DMS 273 (cell line): ENCODE results near the gene SERPINB6.
A peak's percentile ranks its signal among the peaks of the same experiment; 100 is the strongest.
"Not testable (repeated sequence)": the region's sequence is repeated elsewhere in the genome, so short reads cannot be mapped to it uniquely, and the experiment has no call there.

Experiments used
- DNase-seq: peaks from one replicate; lab custom pipeline; 2025; ENCODE audit not compliant: unreplicated experiment; lab: John Stamatoyannopoulos, UW

SERPINB6 gene

DNA sequence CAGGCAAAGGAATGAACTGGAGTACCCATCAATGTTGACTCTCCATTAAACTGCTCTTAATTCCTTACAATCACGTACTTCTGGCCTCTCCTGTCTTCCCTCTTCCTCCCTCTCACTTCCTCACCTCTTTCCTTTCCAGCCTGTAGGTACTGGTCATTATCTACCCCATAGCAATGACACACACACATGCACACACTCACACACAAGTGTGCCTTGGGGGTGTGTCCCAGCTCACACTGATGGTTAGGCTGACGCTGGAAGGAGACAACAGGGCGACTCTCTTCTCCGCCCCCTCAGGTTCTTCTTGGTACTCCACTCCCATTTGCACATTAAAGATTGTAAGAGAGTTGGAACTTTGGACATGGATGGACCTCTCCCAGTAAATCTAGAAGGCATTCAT is 54.3 kb downstream of the SERPINB6 start:
- DNase-seq, result no peak

- DNase-seq, result no peak
Measured at GRCh38 chr6:2916158-2916925, 55.0 kb downstream of the SERPINB6 start.

DNA sequence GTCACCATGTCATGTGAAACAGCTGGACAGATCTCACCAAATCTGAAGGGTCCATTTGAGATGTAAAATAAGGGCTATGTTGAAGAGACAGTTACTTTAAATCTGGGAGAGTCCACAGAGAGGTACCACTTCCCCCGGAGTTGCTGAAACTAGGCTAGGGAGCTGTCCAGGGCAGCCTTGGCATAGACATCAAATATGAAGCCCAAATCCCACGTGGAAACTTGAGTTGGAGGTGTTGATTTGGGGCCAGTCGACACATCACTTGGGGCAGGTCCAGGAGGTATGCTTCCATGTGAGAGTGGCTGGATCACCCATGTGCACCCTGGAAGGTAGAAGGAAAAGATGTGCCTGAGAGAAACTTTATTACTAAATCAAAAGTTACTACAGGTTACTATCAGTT is 56.2 kb downstream of the SERPINB6 start:
- DNase-seq, result no peak

GRCh38 chr6:2914318-2914660 is 57.1 kb downstream of the SERPINB6 start:
- no peak for DNase-seq

DNA sequence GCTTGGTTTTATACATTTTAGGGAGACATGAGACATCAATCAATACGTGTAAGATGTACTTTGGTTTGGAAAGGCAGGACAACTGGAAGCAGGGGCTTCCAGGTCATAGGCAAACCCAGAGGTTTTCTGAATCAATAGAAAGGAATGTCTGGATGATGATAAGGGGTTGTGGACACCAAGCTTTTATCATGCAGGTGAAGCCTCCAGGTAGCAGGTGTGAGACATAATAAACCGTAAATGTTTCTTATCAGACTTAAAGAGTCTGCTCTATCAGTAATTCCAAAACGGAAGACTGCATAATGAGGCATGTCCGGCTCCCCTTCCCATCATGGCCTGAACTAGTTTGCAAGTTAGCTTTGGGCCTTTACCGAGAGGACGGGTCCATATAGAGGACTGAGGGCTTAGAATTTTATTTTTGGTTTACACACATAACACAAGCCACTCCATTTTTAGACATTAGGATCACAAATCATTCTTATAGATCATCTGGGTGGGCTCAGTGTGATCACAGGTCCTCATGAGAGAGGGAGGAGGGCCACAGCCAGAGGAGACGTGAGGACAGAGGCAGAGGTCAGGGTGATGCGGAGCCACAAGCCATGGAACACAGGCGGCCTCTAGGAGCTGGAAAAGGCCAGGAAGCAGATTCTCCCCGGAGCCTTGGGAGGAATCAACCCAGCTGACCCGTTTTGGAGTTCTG is 57.6 kb downstream of the SERPINB6 start:
- no peak for DNase-seq

- no peak for DNase-seq
Measured at GRCh38 chr6:2911171-2911570, 60.2 kb downstream of the SERPINB6 start.

DNA sequence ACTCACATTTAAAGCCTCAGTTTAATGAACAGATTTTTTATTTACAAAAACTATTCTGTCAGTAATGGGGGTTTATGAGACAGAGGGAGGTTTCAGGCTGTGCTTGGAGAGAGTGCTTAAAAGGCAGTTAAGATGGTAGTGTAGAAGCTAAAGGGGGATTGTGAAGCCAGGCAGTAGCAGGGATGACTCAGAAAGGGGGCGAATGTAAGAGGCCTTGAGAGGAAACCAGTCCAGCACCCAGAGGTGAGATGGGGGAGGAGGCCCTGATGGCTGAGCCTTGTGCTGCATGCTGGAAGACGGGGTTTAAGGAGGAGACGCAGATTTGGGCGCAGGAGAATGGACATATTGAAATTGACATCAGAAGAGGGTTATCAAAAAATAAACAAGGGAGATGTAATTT is 61.6 kb downstream of the SERPINB6 start:
- DNase-seq, result no peak

DNA sequence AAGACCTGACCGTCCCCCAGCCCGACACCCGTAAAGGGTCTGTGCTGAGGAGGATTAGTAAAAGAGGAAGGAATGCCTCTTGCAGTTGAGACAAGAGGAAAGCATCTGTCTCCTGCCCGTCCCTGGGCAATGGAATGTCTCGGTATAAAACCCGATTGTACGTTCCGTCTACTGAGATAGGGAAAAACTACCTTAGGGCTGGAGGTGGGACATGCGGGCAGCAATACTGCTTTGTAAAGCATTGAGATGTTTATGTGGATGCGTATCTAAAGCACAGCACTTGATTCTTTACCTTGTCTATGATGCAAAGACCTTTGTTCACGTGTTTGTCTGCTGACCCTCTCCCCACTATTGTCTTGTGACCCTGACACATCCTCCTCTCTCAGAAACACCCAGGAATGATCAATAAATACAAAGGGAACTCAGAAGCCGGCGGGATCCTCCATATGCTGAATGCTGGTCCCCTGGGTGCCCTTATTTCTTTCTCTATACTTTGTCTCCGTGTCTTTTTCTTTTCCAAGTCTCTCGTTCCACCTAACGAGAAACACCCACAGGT is 62.2 kb downstream of the SERPINB6 start:
- DNase-seq, result not testable (repeated sequence)

DNA sequence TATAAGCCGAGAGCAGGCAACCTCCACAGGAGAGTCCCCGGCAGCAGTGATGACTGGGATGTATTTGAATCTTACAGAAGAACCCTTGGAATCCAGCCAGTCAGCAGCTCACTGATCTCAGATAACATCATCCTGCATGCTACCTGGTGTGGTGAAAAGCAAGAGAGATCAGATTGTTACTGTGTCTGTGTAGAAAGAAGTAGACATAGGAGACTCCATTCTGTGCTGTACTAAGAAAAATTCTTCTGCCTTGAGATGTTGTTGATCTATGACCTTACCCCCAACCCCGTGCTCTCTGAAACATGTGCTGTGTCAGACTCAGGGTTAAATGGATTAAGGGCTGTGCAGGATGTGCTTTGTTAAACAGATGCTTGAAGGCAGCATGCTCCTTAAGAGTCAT is 62.9 kb downstream of the SERPINB6 start:
- DNase-seq, result peak; percentile 33

- not testable (repeated sequence) for DNase-seq
Measured at GRCh38 chr6:2903411-2904185, 67.8 kb downstream of the SERPINB6 start.

DNA sequence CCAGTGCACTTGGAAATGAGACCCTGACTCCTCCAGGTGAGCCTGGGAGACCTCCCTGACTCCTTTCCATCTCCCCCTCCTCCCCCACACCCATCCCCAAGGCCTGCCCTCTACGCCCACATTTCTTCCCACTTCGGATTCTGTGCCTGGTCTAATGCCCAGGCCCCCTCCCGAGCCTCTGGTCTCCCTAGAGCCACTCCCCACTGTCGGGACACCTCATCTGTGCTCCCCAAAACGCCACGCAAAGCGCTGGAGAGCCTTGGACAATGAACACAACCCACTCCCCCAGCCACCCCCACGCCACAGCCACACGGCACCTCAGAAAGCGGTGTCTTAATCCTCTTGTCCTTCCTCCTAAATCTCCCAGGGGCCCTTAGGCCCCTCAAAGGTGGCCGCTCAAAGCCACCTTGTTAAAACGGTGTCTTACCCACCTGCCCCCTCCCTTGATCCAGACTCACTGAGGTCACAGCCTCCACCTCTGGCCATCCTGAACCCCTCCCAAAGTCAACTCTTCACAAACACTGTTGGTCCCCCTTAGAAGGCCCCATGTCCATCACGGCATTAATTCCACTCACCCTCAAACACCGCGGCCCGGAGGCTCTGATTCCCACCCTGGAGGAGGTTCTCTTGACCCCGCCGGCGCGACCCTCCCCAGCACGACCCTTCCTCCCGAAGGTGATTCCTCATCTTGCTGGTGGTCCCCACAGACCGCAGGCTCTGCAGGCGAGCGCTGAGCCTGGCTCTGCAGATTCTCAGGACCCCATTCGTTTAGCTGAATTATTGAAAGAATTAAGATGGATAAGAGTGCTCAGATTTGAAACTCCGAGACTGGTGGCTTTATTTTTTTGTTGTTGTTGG is 69.5 kb downstream of the SERPINB6 start:
- DNase-seq, result not testable (repeated sequence)

DNA sequence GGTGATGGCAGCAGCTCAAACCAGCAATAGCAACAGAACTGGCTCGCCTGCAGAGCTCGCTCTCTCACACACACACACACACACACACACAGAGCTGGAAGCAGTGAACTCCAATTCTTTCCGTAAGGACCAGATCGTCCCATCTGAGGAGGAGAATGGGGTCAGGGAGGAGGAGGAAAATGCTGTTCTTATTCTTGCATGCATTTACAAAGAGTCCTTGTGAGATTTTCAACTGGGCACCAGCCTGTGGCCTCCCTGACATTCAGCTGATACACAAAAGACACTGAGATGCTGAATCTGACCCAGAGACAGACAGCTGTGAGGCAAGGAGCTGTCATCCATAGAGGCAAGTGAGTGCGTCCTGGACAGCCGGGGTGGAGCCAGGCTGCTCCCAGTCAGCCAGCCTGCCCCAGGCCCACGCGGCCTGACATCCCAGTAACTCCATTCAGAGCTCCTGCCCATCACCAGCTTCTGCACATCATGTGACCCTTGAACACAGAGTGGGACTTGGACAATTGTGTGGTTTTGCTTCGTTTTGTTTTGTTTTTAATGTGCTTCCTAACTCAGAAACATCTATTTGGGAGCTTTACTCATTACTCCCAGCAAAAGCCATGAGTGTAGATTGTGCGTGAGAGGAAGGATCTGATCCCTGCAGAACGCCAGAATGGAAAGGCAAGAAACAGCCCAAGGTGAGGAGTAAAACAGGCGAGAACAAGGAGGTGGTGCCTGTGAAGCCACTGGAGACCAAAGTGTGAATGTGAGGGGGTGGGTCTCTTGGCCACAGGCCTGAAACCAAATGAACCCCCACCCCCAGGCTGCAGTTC is 70.3 kb downstream of the SERPINB6 start:
- no peak for DNase-seq

DNA sequence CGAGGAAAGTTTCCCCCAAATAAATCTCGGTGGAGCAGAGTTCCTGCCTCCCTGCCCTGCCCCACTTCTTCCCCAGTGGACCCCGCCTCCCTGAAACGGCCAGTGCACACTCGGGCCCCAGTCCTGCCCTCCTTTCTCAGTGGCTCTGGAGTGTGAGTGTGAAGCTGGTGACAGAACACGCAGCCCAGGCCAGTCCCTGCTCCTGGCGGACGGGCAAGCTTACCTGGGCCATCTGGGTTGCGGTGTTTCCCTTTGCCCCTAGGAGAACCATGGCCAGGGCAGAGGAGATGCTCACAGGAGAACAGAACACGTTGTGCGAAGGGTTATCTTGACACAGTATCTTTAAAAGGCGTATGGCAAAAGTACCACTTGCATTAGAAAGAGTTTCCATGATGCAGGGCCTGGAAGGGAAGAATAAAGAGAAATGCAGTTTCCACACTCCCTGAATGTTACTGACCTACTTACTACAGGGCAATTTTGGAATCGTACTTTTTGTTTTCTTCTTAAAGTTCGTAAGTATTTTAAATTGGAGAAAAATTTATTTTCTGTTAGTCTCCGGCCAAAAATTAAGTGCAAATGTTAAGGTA is 71.1 kb downstream of the SERPINB6 start:
- no peak for DNase-seq

DNA sequence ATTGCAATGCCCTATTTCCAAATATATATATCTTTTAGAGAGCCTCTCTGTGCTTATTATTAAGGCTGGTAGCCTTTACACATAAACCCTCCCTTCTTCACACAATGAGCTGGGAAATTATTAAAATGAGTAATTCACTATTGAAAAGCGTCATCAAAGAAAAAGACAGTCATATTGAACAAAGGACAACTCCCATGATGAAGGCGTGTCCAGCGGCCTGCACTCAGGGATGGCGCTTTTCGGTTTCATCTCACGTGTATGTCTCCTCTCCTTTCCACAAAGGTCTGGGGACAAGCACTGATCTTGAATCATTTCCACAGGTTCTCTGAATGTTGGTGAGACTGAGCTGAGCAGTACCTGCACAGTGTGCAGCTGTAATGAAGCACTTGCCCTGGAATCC is 71.8 kb downstream of the SERPINB6 start:
- no peak for DNase-seq
